ENCODE data around the gene CYP2U1.

The CYP2U1 gene

GRCh38 chr4:107987916-107988762, 56.8 kb downstream of the CYP2U1 start:
- DNase-seq, result no peak

DNA sequence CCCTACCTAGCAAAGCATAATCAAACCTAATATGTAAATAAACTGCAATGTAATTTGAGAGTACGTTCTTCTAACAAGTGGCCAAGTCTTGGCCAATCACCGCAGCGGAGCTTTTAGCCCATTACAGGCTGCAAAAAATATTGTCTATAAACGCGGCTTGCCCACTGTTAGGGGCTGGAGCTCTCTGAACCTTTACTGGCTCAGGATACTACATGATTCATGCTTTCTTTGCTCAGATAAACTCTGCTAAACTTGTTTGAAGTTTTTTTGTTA, 57.4 kb downstream of the CYP2U1 start:
- DNase-seq, result no peak

GRCh38 chr4:107989162-107989536, 57.8 kb downstream of the CYP2U1 start:
- no peak for DNase-seq

- DNase-seq, result peak; percentile 93 to 94
These were observed 58.4 kb downstream of the CYP2U1 start, which contains the start of gene HADH for GRCh38 chr4:107989537-107990386. Gene HADH (plus strand): TSS chr4:107989889. CDS start chr4:107989933, 44 bp downstream.

GRCh38 chr4:107991945-107992630, 60.7 kb downstream of the CYP2U1 start:
- no peak for DNase-seq

DNA sequence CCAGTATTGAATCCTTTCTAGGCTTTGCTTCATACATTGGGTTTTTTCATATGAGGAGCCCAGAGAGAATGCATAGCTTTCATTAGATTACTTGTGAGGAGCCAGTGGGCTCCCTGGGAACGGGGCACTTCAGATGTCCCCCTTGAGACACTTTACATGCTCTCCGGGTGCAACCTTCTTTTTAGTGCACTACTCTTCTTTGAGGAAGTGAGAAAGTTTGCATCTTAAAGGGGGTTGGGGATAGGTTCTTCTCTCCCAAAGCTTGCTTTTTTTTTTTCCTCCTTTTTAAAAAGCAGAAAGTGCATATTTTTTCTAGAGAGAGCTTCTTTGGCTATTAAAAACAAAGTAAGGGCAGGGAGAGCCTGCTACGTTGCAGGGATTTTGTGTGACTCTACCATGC, 62.6 kb downstream of the CYP2U1 start:
- DNase-seq, result no peak

DNA sequence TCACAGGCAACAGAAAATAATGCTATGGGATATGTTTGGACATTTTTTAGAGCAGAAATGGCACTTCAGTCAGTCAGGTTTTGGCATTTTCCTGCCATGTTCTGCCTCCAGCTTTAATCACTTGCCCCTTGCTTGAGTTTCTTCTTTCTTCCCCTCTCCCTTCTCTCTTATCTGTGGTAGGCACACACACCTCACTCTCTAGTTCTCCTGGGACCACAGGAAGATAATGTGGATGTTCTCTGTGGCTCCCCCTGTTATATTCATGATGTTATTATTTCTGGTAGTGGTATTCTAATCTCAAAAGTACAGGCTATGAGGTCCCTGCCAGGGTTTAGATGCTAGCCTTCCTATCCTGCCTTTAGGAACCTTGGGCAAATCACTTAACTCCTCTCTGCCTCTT, 63.5 kb downstream of the CYP2U1 start:
- no peak for DNase-seq

DNA sequence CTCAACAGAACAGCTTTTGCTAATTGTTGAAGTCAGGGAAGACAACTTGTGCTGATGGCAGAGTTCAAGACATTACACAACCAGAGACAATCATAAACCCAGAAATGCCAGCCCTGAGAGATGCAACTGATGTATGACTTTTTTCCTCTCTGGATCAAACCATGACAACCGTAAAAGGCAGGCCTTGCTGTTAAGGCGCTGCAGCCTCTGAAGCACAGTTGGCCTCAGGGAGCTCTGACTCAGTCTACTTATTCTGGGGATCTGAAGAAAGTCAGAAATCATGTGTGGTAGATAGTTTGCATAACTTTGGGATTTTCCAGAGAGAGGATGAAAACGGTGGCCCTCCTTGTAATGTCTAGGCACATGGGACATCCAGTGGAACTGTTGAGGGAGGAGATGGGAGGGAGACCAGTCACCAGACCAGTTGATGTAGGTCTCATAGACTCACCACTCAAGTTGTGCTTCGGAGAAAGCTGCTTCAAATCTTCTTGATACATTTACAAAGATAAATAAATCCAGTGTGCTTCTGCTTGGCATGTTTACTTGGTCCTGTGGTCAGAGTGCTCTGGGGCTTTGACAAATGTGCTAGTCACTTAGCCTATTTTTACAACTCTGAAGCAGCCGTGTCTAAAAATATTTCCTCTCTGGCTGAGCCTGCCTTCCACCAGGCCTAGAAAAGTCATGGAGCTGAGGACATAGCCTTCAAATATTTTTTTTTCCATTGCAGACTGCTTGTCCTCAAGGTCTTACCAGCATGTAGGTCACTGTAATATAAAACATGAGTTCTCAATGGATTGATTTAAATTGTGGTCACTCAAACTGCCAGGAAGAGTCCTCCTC, 65.8 kb downstream of the CYP2U1 start:
- no peak for DNase-seq

- no peak for DNase-seq
These were observed 66.4 kb downstream of the CYP2U1 start for GRCh38 chr4:107997794-107998193.

DNA sequence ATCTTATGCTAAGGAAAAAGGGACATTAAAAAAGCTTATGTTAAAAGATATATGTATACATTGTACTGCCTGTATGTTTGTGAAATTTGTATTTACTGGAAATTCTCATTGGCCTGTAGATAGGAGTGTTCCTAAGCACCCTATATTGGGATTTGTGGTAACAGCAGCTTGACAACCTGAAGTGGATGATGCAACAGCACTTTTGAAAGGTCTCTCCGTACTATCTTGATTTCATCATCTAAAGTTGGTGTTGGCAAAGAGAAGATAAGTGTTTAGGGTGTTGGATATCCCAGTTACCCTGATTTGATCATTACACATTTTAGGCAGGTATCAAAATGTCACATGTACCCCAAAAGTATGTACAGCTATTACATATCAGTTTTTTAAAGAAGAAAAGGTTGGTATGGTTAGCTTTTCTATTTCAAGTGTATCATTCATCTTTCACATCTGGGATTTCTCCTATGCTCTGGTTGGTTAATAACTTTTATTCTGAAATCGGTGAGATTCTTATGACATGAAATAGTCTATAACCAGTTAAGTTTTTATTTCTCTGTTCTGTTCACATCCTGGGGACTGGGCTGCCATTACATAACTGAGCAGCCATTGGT, 68.7 kb downstream of the CYP2U1 start:
- no peak for DNase-seq

DNA sequence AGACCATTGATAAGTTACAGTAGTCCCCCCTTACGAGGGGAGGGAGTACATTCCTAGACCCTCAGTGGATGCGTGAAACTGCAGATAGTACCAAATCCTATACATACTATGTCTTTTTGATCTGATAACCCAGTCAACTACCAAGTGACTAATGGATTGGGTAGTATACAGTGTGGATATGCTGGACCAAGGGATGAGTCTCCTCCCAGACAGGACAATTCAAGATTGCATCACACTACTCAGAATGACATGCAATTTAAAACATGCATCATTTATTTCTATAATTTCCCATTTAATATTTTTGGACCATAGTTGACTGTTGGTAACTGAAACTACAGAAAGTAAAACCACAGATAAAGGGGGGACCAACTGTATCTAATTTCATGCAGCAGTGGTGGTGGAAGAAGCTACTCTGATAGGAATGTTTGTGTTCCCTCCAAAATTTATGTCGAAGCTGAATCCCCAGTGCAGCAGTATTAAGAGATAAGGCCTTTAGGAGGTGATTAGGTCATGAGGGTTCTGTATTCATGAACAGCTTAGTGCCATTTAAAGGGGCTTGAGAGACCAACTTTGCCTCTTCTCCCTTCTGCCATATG, 70.3 kb downstream of the CYP2U1 start:
- no peak for DNase-seq
